HL-60 (cell line): ENCODE results near the gene ITGB3BP.

ENCODE experiments used
- CTCF ChIP-seq: IDR thresholded peaks from one replicate; pipeline ENCODE4 v1.5.1; 2011; ENCODE audit warnings: low read length, control low read depth, inconsistent platforms; ENCODE audit not compliant: insufficient read depth
- GABPA ChIP-seq: IDR thresholded peaks from 2 replicates; pipeline ENCODE4 v1.6.1; 2012; ENCODE audit warnings: low read depth
- POLR2AphosphoS5 ChIP-seq: IDR thresholded peaks from 2 replicates; pipeline ENCODE4 v1.6.1; 2012; ENCODE audit warnings: low read depth
- REST ChIP-seq: IDR thresholded peaks from 2 replicates; pipeline ENCODE4 v1.6.1; 2012; ENCODE audit warnings: low read depth; ENCODE audit not compliant: insufficient replicate concordance

GRCh38 chr1:63466181-63466580 lies 56.8 kb downstream of the ITGB3BP start:
- TF ChIP-seq CTCF (no peak), GABPA (no peak), POLR2AphosphoS5 (no peak), REST (no peak)
